ENCODE measurements around the gene MDN1.

MDN1 gene

DNA sequence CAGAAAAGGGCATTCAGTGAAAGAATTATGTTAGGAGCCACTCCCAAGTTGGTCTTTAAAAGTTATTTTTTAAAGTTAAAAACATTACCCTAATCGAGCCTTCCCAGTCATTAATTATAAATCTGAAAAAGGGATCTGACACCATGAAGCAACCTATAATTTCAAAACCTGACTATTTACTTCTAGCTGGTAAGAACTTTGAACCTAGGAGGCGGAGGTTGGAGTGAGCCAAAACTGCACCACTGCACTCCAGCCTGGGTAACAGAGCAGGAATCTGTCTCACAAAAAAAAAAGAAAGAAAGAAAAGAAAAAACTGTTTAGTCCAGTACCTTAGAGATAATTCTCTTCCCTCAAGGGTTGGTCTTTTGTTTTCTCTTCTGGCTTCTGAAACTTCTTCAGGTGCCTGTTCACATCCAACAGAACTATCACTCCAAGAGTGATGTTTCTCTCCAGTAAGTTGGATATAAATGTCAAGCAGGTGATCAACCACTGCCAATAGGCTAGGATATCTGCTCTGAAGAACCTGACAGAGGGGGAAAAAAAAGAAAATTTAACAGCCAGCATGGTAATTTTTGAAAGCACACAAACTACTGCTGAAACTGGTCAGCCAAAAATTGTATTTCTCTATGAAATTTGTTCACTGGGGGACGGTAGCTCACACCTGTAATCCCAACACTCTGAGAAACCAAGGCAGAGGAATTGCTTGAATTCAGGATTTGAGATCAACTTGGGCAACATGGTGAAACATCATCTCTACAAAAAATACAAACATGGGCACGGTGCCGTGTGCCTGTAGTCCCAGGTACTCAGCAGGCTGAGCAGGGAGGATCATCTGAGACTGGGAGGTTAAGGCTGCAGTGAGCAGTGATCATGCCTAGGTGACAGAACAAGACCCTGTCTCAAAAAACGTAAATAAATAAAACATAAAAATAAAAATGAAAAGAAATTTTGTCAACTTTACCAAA is 38.2 kb downstream of the MDN1 start:
- Histone ChIP-seq H3K9me3 (replicated peaks; ENCODE audit: insufficient read depth, low read length) (no peaks in the 10 kb centered on the region), H3K9ac (ENCODE audit: low read length) (no peak overlapping the region), H3K36me3 (replicated peaks; ENCODE audit: insufficient read depth, low read length) (peaks cover 7% of the 10 kb centered on the region; the same call in 1 of the 2 replicates), H3K27me3 (replicated peaks; ENCODE audit: insufficient read depth, low read length) (no peaks in the 10 kb centered on the region), H3K4me3 (ENCODE audit: low read length) (no peak overlapping the region), H3K9me2 (replicated peaks; ENCODE audit: insufficient read depth, low read length) (no peaks in the 10 kb centered on the region), H3K4me1 (ENCODE audit: low read length) (no peaks in the 10 kb centered on the region), H4K20me1 (ENCODE audit: insufficient read depth, low read length) (no peaks in the 10 kb centered on the region), H3K79me2 (ENCODE audit: low read length) (no peaks in the 10 kb centered on the region), H3K4me2 (ENCODE audit: low read depth, low read length) (no peak overlapping the region), H3K27ac (ENCODE audit: low read length) (no peak overlapping the region), H3F3A (ENCODE audit: insufficient read depth, low read length) (no peaks in the 10 kb centered on the region), H2AFZ (ENCODE audit: low read length) (no peak overlapping the region)
- DNase-seq = no peak
- no peak for TF ChIP-seq EZH2 (optimal IDR thresholded peaks at IDR 0.05; ENCODE audit: low read depth, low read length)
- TF ChIP-seq, protein P1, sequence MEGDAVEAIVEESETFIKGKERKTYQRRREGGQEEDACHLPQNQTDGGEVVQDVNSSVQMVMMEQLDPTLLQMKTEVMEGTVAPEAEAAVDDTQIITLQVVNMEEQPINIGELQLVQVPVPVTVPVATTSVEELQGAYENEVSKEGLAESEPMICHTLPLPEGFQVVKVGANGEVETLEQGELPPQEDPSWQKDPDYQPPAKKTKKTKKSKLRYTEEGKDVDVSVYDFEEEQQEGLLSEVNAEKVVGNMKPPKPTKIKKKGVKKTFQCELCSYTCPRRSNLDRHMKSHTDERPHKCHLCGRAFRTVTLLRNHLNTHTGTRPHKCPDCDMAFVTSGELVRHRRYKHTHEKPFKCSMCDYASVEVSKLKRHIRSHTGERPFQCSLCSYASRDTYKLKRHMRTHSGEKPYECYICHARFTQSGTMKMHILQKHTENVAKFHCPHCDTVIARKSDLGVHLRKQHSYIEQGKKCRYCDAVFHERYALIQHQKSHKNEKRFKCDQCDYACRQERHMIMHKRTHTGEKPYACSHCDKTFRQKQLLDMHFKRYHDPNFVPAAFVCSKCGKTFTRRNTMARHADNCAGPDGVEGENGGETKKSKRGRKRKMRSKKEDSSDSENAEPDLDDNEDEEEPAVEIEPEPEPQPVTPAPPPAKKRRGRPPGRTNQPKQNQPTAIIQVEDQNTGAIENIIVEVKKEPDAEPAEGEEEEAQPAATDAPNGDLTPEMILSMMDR (IDR thresholded peaks at IDR 0.05; ENCODE audit: low read length) = no peak
- TF ChIP-seq EZH2phosphoT487 (IDR thresholded peaks at IDR 0.05; ENCODE audit: low read length) = no peak

DNA sequence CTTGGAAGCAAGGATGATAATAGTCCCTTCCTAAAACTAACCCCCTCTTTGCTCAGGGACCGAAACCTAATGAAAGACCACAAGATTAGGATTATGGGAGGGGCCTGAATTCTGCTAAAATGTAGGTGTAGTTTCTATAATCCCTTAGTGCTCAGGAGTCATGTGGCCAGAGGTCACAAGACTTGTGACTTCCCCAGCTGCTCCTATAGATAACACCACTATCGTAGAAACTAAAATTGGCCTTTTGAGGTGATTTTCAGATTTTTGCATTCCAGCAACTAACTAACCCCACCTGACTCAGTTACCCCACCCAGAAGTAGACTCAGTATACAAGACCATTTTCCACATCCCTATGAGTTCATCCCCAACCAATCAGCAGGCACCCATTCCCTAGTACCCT is 42.1 kb downstream of the MDN1 start:
- peaks cover 5% of the 10 kb centered on the region; the same call in 1 of the 2 replicates for H3K36me3 ChIP-seq (replicated peaks; ENCODE audit: insufficient read depth, low read length)
- H3K4me1 ChIP-seq (ENCODE audit: low read length) = no peaks in the 10 kb centered on the region
- H3K79me2 ChIP-seq (ENCODE audit: low read length) = no peaks in the 10 kb centered on the region
- H3F3A ChIP-seq (ENCODE audit: insufficient read depth, low read length) = no peaks in the 10 kb centered on the region
- H3K4me2 ChIP-seq (ENCODE audit: low read depth, low read length) = no peak overlapping the region
- H3K9me3 ChIP-seq (replicated peaks; ENCODE audit: insufficient read depth, low read length) = no peaks in the 10 kb centered on the region
- H3K4me3 ChIP-seq (ENCODE audit: low read length) = no peak overlapping the region
- no peaks in the 10 kb centered on the region for H3K9me2 ChIP-seq (replicated peaks; ENCODE audit: insufficient read depth, low read length)
- no peak overlapping the region for H3K27ac ChIP-seq (ENCODE audit: low read length)
- H3K9ac ChIP-seq (ENCODE audit: low read length) = no peak overlapping the region
- H3K27me3 ChIP-seq (replicated peaks; ENCODE audit: insufficient read depth, low read length) = no peaks in the 10 kb centered on the region
- DNase-seq = no peak
- TF ChIP-seq, protein P1 (IDR thresholded peaks at IDR 0.05; ENCODE audit: low read length) = no peak
- TF ChIP-seq EZH2phosphoT487 (IDR thresholded peaks at IDR 0.05; ENCODE audit: low read length) = no peak
- TF ChIP-seq EZH2 (optimal IDR thresholded peaks at IDR 0.05; ENCODE audit: low read depth, low read length) = no peak
- no peaks in the 10 kb centered on the region for H4K20me1 ChIP-seq (ENCODE audit: insufficient read depth, low read length)
- no peak overlapping the region for H2AFZ ChIP-seq (ENCODE audit: low read length)

DNA sequence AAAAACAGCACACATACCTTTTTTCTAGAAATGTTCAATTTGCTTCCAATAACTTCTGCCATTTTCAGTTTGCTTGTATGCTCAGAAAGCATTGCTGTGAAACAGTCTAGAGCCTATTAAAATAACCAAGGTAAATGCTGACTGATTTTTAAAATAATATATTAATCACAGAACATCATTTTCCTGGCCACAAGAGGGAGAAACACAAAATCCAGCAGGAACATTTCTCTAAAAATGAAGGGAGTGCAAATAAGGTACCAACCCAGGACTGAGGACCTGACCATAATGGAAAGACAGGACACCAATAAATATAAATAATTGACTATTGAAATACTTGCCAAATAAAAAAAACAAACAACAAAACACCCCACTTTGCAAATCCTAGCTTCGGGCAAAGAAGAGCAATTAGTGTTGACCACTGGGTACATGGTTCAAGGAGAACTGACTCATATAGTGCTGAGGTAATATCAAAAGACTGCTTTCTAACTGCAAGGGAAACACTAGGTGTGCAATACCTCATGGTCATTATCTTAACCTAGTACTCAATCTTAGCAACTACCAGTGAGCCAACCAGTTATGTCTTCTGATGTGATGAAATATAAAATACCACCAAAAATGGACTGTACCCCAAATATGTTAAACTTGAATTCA is 42.9 kb downstream of the MDN1 start:
- H3K9ac ChIP-seq (ENCODE audit: low read length) = no peak overlapping the region
- H3K9me2 ChIP-seq (replicated peaks; ENCODE audit: insufficient read depth, low read length) = no peaks in the 10 kb centered on the region
- H3K9me3 ChIP-seq (replicated peaks; ENCODE audit: insufficient read depth, low read length) = no peaks in the 10 kb centered on the region
- H3K4me2 ChIP-seq (ENCODE audit: low read depth, low read length) = no peak overlapping the region
- peaks cover 5% of the 10 kb centered on the region; the same call in 1 of the 2 replicates for H3K36me3 ChIP-seq (replicated peaks; ENCODE audit: insufficient read depth, low read length)
- H3K4me3 ChIP-seq (ENCODE audit: low read length) = no peak overlapping the region
- no peak for DNase-seq
- no peaks in the 10 kb centered on the region for H3K4me1 ChIP-seq (ENCODE audit: low read length)
- H3K27me3 ChIP-seq (replicated peaks; ENCODE audit: insufficient read depth, low read length) = no peaks in the 10 kb centered on the region
- no peak overlapping the region for H3K27ac ChIP-seq (ENCODE audit: low read length)
- H3F3A ChIP-seq (ENCODE audit: insufficient read depth, low read length) = no peaks in the 10 kb centered on the region
- TF ChIP-seq EZH2phosphoT487 (IDR thresholded peaks at IDR 0.05; ENCODE audit: low read length) = no peak
- TF ChIP-seq, protein P1 (IDR thresholded peaks at IDR 0.05; ENCODE audit: low read length) = no peak
- no peak for TF ChIP-seq EZH2 (optimal IDR thresholded peaks at IDR 0.05; ENCODE audit: low read depth, low read length)
- no peaks in the 10 kb centered on the region for H4K20me1 ChIP-seq (ENCODE audit: insufficient read depth, low read length)
- no peak overlapping the region for H2AFZ ChIP-seq (ENCODE audit: low read length)
- no peaks in the 10 kb centered on the region for H3K79me2 ChIP-seq (ENCODE audit: low read length)
